ENCODE results near the gene KIAA0232. TPM values are rescaled to one million over a fixed set of nuclear protein-coding genes. Genes with fewer than 3 reads are reported as not detected.

The KIAA0232 gene
- polyA plus RNA-seq, 1 donor (not counting 4 experiments of a cell fraction or from before 2014, with no cell fraction given): 10.0 TPM

GRCh38 chr4:6893449-6894085 is 111.0 kb downstream of the KIAA0232 start:
- no peak for FAIRE-seq
- dilution Hi-C loops (cut with MboI; ENCODE audit: extremely low pct_ligation_motif_present, low sequenced_read_pairs): no loop called here
- TF ChIP-seq CTCF (optimal IDR thresholded peaks at IDR 0.05 in 1 of 3, IDR thresholded peaks at IDR 0.05 in 1 of 3, conservative IDR thresholded peaks at IDR 0.05 in 1 of 3; ENCODE audit: extremely low read depth in 1 of 3, insufficient read depth in 2 of 3, low read length in 3 of 3): no peak
- TF ChIP-seq EZH2 (IDR thresholded peaks at IDR 0.05; ENCODE audit: low read length): no peak
- Histone ChIP-seq H4K20me1 (ENCODE audit: control insufficient read depth, extremely low read depth, insufficient read depth, low read length) (no peaks in the 10 kb centered on the region), H3K4me1 (ENCODE audit: control insufficient read depth, extremely low read depth, insufficient read depth, low read length) (peaks cover 8% of the 10 kb centered on the region), H3K79me2 (ENCODE audit: control insufficient read depth, insufficient read depth, low read length) (no peaks in the 10 kb centered on the region), H3K4me2 (ENCODE audit: control insufficient read depth, extremely low read depth, insufficient read depth, low read depth, low read length) (no peak overlapping the region), H3K9me1 (ENCODE audit: control insufficient read depth, extremely low read depth, insufficient read depth, low read length) (no peaks in the 10 kb centered on the region), H3K27ac (ENCODE audit: control insufficient read depth, insufficient read depth, low read length) (no peak overlapping the region), H3K9me3 (ENCODE audit: control insufficient read depth, low read depth, low read length) (no peaks in the 10 kb centered on the region), H3K36me3 (ENCODE audit: control insufficient read depth in 2 of 2, extremely low read depth in 1 of 2, insufficient read depth in 2 of 2, low read length in 2 of 2) (no peaks in the 10 kb centered on the region), H3K27me3 (ENCODE audit: control insufficient read depth, extremely low read depth, insufficient read depth, low read length) (no peaks in the 10 kb centered on the region), H3K4me3 (ENCODE audit: control insufficient read depth in 2 of 3, extremely low read depth in 1 of 3, insufficient read depth in 2 of 3, low read depth in 1 of 3, low read length in 3 of 3) (no peak overlapping the region), H3K9ac (ENCODE audit: control insufficient read depth, extremely low read depth, insufficient read depth, low read length) (no peak overlapping the region), H2AFZ (ENCODE audit: control insufficient read depth, low read length) (no peak overlapping the region)
- no peak for DNase-seq (ENCODE audit: low read depth, low spot score)

GRCh38 chr4:6894086-6894478 is 111.6 kb downstream of the KIAA0232 start:
- dilution Hi-C loops (cut with MboI; ENCODE audit: extremely low pct_ligation_motif_present, low sequenced_read_pairs): no loop called here
- Histone ChIP-seq H3K27ac (ENCODE audit: control insufficient read depth, insufficient read depth, low read length) (no peak overlapping the region), H3K9ac (ENCODE audit: control insufficient read depth, extremely low read depth, insufficient read depth, low read length) (no peak overlapping the region), H3K4me3 (ENCODE audit: control insufficient read depth in 2 of 3, extremely low read depth in 1 of 3, insufficient read depth in 2 of 3, low read depth in 1 of 3, low read length in 3 of 3) (no peak overlapping the region), H3K79me2 (ENCODE audit: control insufficient read depth, insufficient read depth, low read length) (no peaks in the 10 kb centered on the region), H3K27me3 (ENCODE audit: control insufficient read depth, extremely low read depth, insufficient read depth, low read length) (no peaks in the 10 kb centered on the region), H3K4me2 (ENCODE audit: control insufficient read depth, extremely low read depth, insufficient read depth, low read depth, low read length) (no peak overlapping the region), H4K20me1 (ENCODE audit: control insufficient read depth, extremely low read depth, insufficient read depth, low read length) (no peaks in the 10 kb centered on the region), H2AFZ (ENCODE audit: control insufficient read depth, low read length) (no peak overlapping the region), H3K9me3 (ENCODE audit: control insufficient read depth, low read depth, low read length) (no peaks in the 10 kb centered on the region), H3K9me1 (ENCODE audit: control insufficient read depth, extremely low read depth, insufficient read depth, low read length) (no peaks in the 10 kb centered on the region), H3K36me3 (ENCODE audit: control insufficient read depth in 2 of 2, extremely low read depth in 1 of 2, insufficient read depth in 2 of 2, low read length in 2 of 2) (no peaks in the 10 kb centered on the region), H3K4me1 (ENCODE audit: control insufficient read depth, extremely low read depth, insufficient read depth, low read length) (peaks cover 8% of the 10 kb centered on the region)
- FAIRE-seq: no peak
- no peak for TF ChIP-seq CTCF (optimal IDR thresholded peaks at IDR 0.05 in 1 of 3, IDR thresholded peaks at IDR 0.05 in 1 of 3, conservative IDR thresholded peaks at IDR 0.05 in 1 of 3; ENCODE audit: extremely low read depth in 1 of 3, insufficient read depth in 2 of 3, low read length in 3 of 3)
- no peak for TF ChIP-seq EZH2 (IDR thresholded peaks at IDR 0.05; ENCODE audit: low read length)
- no peak for DNase-seq (ENCODE audit: low read depth, low spot score)

Measured in keratinocyte (primary cell).